Tibial nerve (tissue), 4 donors: ENCODE results near the gene CCDC182. TPM values are rescaled to one million over a fixed set of nuclear protein-coding genes. Genes with fewer than 3 reads are reported as not detected.

Experiments
- DNase-seq, 2 donors: peaks; one replicate each; pipeline ENCODE4 v3.0.0-alpha.2; 2019; ENCODE audit warnings: low spot score in 2 of 2
- H3K27ac ChIP-seq, 4 donors: fragments of 200-600 bp; sonication (generic) in 3 of 4; one replicate each; pipeline ENCODE4 v1.5.1; 2017 to 2019; ENCODE audit warnings: mild to moderate bottlenecking in 1 of 4
- H3K27me3 ChIP-seq, 2 donors: fragments of 200-600 bp; sonication (generic) in 1 of 2; one replicate each; pipeline versions ENCODE4 v1.5.1 to v1.6.0; 2017 to 2019
- H3K36me3 ChIP-seq, 3 donors: fragments of 200-600 bp; sonication (generic); one replicate each; pipeline ENCODE4 v1.5.1; 2018 to 2019
- H3K4me1 ChIP-seq, 4 donors: fragments of 200-600 bp; sonication (generic) in 3 of 4; one replicate each; pipeline ENCODE4 v1.5.1; 2017 to 2019
- H3K4me3 ChIP-seq, 4 donors: fragments of 200-600 bp; sonication (generic) in 3 of 4; one replicate each; pipeline ENCODE4 v1.5.1; 2017 to 2019; ENCODE audit warnings: mild to moderate bottlenecking in 1 of 4, moderate library complexity in 1 of 4
- H3K9me3 ChIP-seq, 4 donors: fragments of 200-600 bp; sonication (generic) in 3 of 4; one replicate each; pipeline ENCODE4 v1.5.1; 2017 to 2019
- EP300 ChIP-seq, 2 donors: sonication (generic); formaldehyde crosslinking; IDR thresholded peaks; one replicate each; pipeline ENCODE4 v1.6.1; 2017; ENCODE audit warnings: antibody characterized with exemption in 2 of 2, mild to moderate bottlenecking in 1 of 2
- POLR2A ChIP-seq, 2 donors: fragments of 450-650 bp; IDR thresholded peaks; one replicate each; pipeline ENCODE4 v1.6.1; 2017; ENCODE audit warnings: antibody characterized with exemption in 2 of 2, mild to moderate bottlenecking in 2 of 2, moderate library complexity in 2 of 2
- WGBS, 2 donors: methylation state at CpG; one replicate each; pipeline ENCODE4 v1.1.5; 2018; 5-methylcytosine and 5-hydroxymethylcytosine counted together
- total RNA-seq, 4 donors: library from RNA; depleted of rRNA; stranded (reverse); fragments of >200 nt; gene quantifications; one replicate each; pipeline ENCODE4 v1.1.0, GENCODE V29; 2016
- TF ChIP-seq, protein P1 (sequence below), 5 experiments: fragments of 200-600 bp in 3 of 5; fragments of 450-650 bp in 2 of 5; sonication (generic) in 3 of 5; IDR thresholded peaks; one replicate each; pipeline ENCODE4 v1.5.1; 2016 to 2019; ENCODE audit warnings: antibody characterized with exemption in 5 of 5, mild to moderate bottlenecking in 3 of 5, moderate library complexity in 2 of 5

Gene CCDC182
- total RNA-seq, 4 donors from 2014 or later: not detected

- Histone ChIP-seq H3K27ac (no peak overlapping the region), H3K27me3 (no peaks in the 10 kb centered on the region), H3K36me3 (no peaks in the 10 kb centered on the region), H3K4me1 (no peaks in the 10 kb centered on the region), H3K9me3 (no peaks in the 10 kb centered on the region), H3K4me3 (no peak overlapping the region)
- TF ChIP-seq, protein P1, sequence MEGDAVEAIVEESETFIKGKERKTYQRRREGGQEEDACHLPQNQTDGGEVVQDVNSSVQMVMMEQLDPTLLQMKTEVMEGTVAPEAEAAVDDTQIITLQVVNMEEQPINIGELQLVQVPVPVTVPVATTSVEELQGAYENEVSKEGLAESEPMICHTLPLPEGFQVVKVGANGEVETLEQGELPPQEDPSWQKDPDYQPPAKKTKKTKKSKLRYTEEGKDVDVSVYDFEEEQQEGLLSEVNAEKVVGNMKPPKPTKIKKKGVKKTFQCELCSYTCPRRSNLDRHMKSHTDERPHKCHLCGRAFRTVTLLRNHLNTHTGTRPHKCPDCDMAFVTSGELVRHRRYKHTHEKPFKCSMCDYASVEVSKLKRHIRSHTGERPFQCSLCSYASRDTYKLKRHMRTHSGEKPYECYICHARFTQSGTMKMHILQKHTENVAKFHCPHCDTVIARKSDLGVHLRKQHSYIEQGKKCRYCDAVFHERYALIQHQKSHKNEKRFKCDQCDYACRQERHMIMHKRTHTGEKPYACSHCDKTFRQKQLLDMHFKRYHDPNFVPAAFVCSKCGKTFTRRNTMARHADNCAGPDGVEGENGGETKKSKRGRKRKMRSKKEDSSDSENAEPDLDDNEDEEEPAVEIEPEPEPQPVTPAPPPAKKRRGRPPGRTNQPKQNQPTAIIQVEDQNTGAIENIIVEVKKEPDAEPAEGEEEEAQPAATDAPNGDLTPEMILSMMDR (IDR thresholded peaks at IDR 0.05): no peak
- TF ChIP-seq EP300 (IDR thresholded peaks at IDR 0.05): no peak
- TF ChIP-seq POLR2A (IDR thresholded peaks at IDR 0.05): no peak
- WGBS, 2 donors: 74 to 78% methylated on average over 3 of the region's 3 CpGs
- no peak for DNase-seq
These were observed 13.0 kb downstream of the CCDC182 start for GRCh38 chr17:57732062-57732461.

- H3K4me3 ChIP-seq: no peak overlapping the region
- H3K27ac ChIP-seq: no peak overlapping the region
- H3K4me1 ChIP-seq: no peaks in the 10 kb centered on the region
- WGBS, 2 donors: 79 to 82% methylated on average over 3 of the region's 3 CpGs
- H3K36me3 ChIP-seq: no peaks in the 10 kb centered on the region
- H3K9me3 ChIP-seq: no peaks in the 10 kb centered on the region
- TF ChIP-seq POLR2A (IDR thresholded peaks at IDR 0.05): no peak
- no peak for DNase-seq
- no peaks in the 10 kb centered on the region for H3K27me3 ChIP-seq
These were observed 14.9 kb downstream of the CCDC182 start for GRCh38 chr17:57730026-57730701.

DNA sequence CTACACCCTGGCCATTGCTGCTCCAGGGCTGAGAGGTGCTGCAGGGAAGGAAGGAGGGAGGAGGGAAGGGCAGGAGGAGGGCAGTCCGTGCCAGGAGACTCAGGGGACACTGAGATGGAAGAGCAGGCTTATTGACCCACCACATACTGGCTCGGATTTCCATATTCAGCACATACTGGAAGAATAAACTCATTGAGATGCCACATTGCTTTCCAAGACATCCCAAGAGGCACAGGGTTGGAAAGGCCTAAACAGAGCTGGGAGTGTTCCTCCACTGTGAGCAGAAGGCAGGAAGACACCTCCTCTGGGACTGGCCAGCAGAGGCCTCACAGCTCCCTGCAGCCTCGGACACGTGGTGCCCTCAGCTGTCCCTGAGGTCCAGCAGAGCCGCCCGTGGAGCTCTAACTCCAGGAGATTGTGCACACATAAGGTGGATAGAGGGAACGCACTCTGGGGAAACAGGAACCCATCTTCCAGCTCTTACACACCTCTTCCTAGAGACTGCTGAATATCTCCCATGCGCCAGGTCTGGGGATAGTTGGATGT is 17.4 kb downstream of the CCDC182 start:
- TF ChIP-seq, protein P1 (IDR thresholded peaks at IDR 0.05): no peak
- TF ChIP-seq EP300 (IDR thresholded peaks at IDR 0.05) (no peak), POLR2A (IDR thresholded peaks at IDR 0.05) (no peak)
- no peak overlapping the region for H3K27ac ChIP-seq
- H3K36me3 ChIP-seq: no peaks in the 10 kb centered on the region
- WGBS, 2 donors: 61 to 67% methylated on average over 5 to 8 of the region's 8 CpGs
- no peaks in the 10 kb centered on the region for H3K4me1 ChIP-seq
- H3K9me3 ChIP-seq: no peaks in the 10 kb centered on the region
- no peak overlapping the region for H3K4me3 ChIP-seq
- no peaks in the 10 kb centered on the region for H3K27me3 ChIP-seq
- DNase-seq: no peak

- Histone ChIP-seq H3K36me3 (no peaks in the 10 kb centered on the region), H3K4me3 (no peak overlapping the region), H3K27ac (no peak overlapping the region), H3K9me3 (no peaks in the 10 kb centered on the region), H3K27me3 (no peaks in the 10 kb centered on the region), H3K4me1 (no peaks in the 10 kb centered on the region)
- DNase-seq: no peak
- TF ChIP-seq POLR2A (IDR thresholded peaks at IDR 0.05) (no peak), EP300 (IDR thresholded peaks at IDR 0.05) (no peak)
- TF ChIP-seq, protein P1 (IDR thresholded peaks at IDR 0.05): no peak
- WGBS, 2 donors: 64 to 74% methylated on average over 5 of the region's 5 CpGs
These were observed 18.3 kb downstream of the CCDC182 start for GRCh38 chr17:57726838-57727237.

DNA sequence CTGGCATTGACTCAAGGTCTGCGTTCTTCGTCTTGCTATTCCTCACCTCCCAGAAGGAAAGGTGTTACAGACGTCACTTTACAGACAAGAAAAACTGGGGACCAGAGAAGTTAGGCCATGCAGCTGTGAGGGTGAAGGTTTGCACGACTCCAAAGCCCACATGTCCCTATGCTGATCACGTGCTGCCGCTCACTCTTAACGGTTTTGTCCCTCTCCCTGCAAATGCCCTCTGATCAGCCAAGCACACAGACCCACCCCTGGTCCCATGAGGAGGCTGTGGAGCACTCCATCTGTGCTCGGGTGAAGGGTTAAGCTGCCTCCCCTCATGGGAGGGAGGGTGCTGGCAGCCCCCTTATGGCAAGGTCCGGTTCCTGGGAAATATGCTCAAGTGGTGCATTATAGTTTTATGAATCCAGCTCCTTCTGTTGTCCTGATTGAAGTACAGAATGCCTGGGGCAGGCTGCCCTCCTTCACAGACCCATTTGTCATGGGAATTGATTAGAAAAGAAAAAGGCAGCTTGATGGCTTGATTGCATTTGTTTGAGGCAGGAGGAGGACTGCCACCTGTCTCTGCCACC is 18.8 kb downstream of the CCDC182 start:
- Histone ChIP-seq H3K9me3 (no peaks in the 10 kb centered on the region), H3K4me1 (no peaks in the 10 kb centered on the region), H3K27me3 (no peaks in the 10 kb centered on the region), H3K4me3 (no peak overlapping the region), H3K36me3 (no peaks in the 10 kb centered on the region), H3K27ac (no peak overlapping the region)
- no peak for DNase-seq
- 64 to 72% methylated on average over 9 of the region's 9 CpGs for WGBS, 2 donors
- TF ChIP-seq POLR2A (IDR thresholded peaks at IDR 0.05): no peak
- TF ChIP-seq, protein P1 (IDR thresholded peaks at IDR 0.05): no peak
- no peak for TF ChIP-seq EP300 (IDR thresholded peaks at IDR 0.05)
